BJ (cell line): ENCODE measurements around the gene CFAP97. TPM values are rescaled to one million over a fixed set of nuclear protein-coding genes. Genes with fewer than 3 reads are reported as not detected.
A peak's percentile ranks its signal among the peaks of the same experiment; 100 is the strongest.

Experiments used
- CTCF ChIA-PET: fragments of 350-600 bp; formaldehyde crosslinking; extraction: SDS; loops from one replicate; lab custom pipeline; 2021; ENCODE audit warnings: antibody characterized with exemption, inconsistent platforms; lab: Yijun Ruan, JAX
- POLR2A ChIA-PET: fragments of 300-600 bp; sonication (Branson Sonifier 250); formaldehyde crosslinking; extraction: SDS; loops from one replicate; lab custom pipeline; 2021; ENCODE audit warnings: antibody characterized with exemption; lab: Charles Lee
- DNase-seq: peaks from one replicate; pipeline ENCODE4 v3.0.0-alpha.2; 2011; ENCODE audit warnings: low read depth
- H3K27me3 ChIP-seq: 2 replicates; pipeline ENCODE4 v1.6.0; 2011; ENCODE audit warnings: low read length; ENCODE audit not compliant: control insufficient read depth, insufficient read depth
- H3K36me3 ChIP-seq: 2 replicates; pipeline ENCODE4 v1.5.1; 2011; ENCODE audit warnings: low read length; ENCODE audit not compliant: control insufficient read depth, insufficient read depth
- H3K4me3 ChIP-seq: 2 replicates; pipeline ENCODE4 v1.5.1; 2011; ENCODE audit warnings: low read depth, mild to moderate bottlenecking, control low read depth, low read length
- polyA plus RNA-seq: library from polyadenylated mRNA; depleted of rRNA; stranded (reverse); fragments of >200 nt; gene quantifications from 2 replicates; pipeline ENCODE4 v1.2.3, GENCODE V29; 2011
- TF ChIP-seq, protein P1 (sequence below): IDR thresholded peaks from 2 replicates; pipeline ENCODE4 v1.5.1; 2011; ENCODE audit warnings: low read depth, mild to moderate bottlenecking, control low read depth, inconsistent platforms, low read length, moderate library complexity; ENCODE audit not compliant: insufficient read depth

CFAP97 gene
- polyA plus RNA-seq, 1 experiment: 16.4 TPM

GRCh38 chr4:185238215-185238681, 34.4 kb upstream of the CFAP97 start:
- TF ChIP-seq, protein P1, sequence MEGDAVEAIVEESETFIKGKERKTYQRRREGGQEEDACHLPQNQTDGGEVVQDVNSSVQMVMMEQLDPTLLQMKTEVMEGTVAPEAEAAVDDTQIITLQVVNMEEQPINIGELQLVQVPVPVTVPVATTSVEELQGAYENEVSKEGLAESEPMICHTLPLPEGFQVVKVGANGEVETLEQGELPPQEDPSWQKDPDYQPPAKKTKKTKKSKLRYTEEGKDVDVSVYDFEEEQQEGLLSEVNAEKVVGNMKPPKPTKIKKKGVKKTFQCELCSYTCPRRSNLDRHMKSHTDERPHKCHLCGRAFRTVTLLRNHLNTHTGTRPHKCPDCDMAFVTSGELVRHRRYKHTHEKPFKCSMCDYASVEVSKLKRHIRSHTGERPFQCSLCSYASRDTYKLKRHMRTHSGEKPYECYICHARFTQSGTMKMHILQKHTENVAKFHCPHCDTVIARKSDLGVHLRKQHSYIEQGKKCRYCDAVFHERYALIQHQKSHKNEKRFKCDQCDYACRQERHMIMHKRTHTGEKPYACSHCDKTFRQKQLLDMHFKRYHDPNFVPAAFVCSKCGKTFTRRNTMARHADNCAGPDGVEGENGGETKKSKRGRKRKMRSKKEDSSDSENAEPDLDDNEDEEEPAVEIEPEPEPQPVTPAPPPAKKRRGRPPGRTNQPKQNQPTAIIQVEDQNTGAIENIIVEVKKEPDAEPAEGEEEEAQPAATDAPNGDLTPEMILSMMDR: no peak
- ChIA-PET POLR2A (no interaction called here), CTCF (no interaction called here)
- H3K27me3 ChIP-seq: no peaks in the 10 kb centered on the region
- H3K36me3 ChIP-seq: no peaks in the 10 kb centered on the region
- peak; percentile 50 for DNase-seq
- no peak overlapping the region for H3K4me3 ChIP-seq

DNA sequence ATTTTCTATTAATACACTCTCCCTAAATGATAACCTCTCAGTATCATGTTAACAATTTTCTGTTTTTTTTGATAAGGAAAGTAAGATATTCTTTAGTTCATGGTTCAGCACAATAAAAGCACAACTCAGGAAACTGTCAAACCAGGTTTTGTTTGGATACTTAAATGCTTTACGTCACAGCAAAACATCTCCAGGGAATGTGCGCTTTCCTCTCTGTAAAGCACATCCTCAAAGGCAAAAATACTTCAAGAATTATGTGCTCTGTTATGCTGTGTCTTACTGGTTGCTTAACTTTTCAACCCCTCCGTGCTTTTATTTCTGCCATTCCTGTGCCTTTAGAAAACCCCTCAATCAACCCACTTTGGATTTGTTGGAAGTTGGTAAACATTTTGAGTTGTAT, 33.4 kb upstream of the CFAP97 start:
- DNase-seq: no peak
- Histone ChIP-seq H3K4me3 (no peak overlapping the region), H3K36me3 (no peaks in the 10 kb centered on the region), H3K27me3 (no peaks in the 10 kb centered on the region)
- TF ChIP-seq, protein P1: no peak
- ChIA-PET CTCF (no interaction called here), POLR2A (no interaction called here)

GRCh38 chr4:185235843-185236503, 32.2 kb upstream of the CFAP97 start:
- no peak for DNase-seq
- TF ChIP-seq, protein P1: no peak
- ChIA-PET POLR2A (no interaction called here), CTCF (interaction anchor here (0.6 kb wide), 2 partner anchors 8 to 1293 kb away, joined by 3 read pairs; no protein-coding TSS in a partner anchor)
- H3K27me3 ChIP-seq: no peaks in the 10 kb centered on the region
- H3K4me3 ChIP-seq: no peak overlapping the region
- H3K36me3 ChIP-seq: no peaks in the 10 kb centered on the region

DNA sequence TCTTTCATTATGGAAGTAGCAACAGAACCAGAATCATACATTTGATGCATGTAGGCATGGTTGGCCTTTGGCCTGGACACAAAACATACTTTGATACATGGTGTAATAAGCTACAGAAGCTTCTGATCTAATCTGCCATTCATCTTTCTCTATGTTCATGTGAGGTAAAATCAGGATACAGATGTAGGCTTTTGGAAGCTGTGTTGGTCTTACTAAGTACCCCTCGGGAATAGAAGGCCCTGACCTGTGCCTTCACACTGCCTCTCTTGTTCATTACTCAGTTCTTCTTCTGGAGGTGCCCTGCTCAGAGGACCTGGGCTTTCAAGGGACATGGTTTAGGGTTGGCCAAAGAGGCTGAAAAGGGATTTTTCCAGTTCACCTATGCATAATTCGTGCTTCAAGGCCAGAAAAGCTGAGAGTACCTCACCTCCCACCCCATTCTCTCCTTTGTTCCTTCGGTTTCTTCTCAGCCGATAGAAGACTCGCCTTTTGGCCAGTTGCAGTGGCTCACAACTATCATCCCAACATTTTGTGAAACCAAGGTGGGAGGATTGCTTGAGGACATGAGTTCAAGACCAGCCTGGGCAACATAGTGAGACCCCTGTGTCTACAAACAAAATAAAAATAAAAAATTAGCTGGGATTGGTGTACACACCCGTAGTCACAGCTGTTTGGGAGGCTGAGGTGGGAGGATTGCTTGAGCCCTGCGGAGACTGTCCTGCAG, 31.5 kb upstream of the CFAP97 start:
- Histone ChIP-seq H3K36me3 (no peaks in the 10 kb centered on the region), H3K4me3 (no peak overlapping the region), H3K27me3 (no peaks in the 10 kb centered on the region)
- ChIA-PET POLR2A (no interaction called here), CTCF (interaction anchor here (0.6 kb wide), 1 partner anchor 9 kb away, joined by 3 read pairs; no protein-coding TSS in a partner anchor)
- TF ChIP-seq, protein P1: no peak
- DNase-seq: no peak

DNA sequence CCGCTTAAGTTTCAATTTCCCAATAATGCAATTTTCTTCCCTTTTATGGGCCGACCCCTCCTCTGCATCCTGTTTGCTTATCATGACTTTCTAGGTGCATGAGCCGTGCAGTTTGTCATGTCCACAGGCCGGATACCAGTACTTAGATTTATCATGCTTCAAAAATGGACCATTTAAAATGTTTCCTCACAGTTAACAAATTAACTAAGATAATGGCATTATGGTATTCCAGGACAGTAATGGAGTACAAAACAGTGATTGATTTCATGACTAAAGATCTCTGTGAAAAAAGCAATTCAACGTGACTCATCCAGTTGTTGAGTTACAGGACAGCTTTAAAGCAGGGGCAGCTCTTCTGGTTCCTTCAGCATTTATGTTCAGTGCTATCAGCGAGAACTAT, 28.6 kb upstream of the CFAP97 start:
- TF ChIP-seq, protein P1: no peak

More for the DNA sequence above, 28.6 kb upstream of the CFAP97 start:
- no peaks in the 10 kb centered on the region for H3K27me3 ChIP-seq
- POLR2A ChIA-PET: no interaction called here
- CTCF ChIA-PET: no interaction called here
- no peak for DNase-seq
- no peak overlapping the region for H3K4me3 ChIP-seq
- no peaks in the 10 kb centered on the region for H3K36me3 ChIP-seq
